NCI-H1092 (cell line): Measurements from ENCODE around the gene CCDC97.

Experiments
- DNase-seq: peaks from one replicate; lab custom pipeline; 2025; lab: John Stamatoyannopoulos, UW

The CCDC97 gene

GRCh38 chr19:41298348-41298964 lies 11.5 kb upstream of the CCDC97 start:
- no peak for DNase-seq

- DNase-seq, result no peak
Measured at GRCh38 chr19:41299046-41299754, 10.8 kb upstream of the CCDC97 start.

GRCh38 chr19:41299755-41300089 lies 10.2 kb upstream of the CCDC97 start:
- DNase-seq, result no peak

- DNase-seq, result no peak
Measured at GRCh38 chr19:41300555-41300954, 9.4 kb upstream of the CCDC97 start.

- no peak for DNase-seq
Measured at GRCh38 chr19:41302624-41303351, 7.2 kb upstream of the CCDC97 start.

GRCh38 chr19:41303954-41304353 lies 6.0 kb upstream of the CCDC97 start:
- no peak for DNase-seq

GRCh38 chr19:41304706-41305483 lies 5.1 kb upstream of the CCDC97 start:
- no peak for DNase-seq

- no peak for DNase-seq
Measured at GRCh38 chr19:41305927-41306793, 3.8 kb upstream of the CCDC97 start.

GRCh38 chr19:41307090-41307875 lies 2.7 kb upstream of the CCDC97 start:
- DNase-seq, result no peak

- no peak for DNase-seq
Measured at GRCh38 chr19:41307954-41308449, 2.0 kb upstream of the CCDC97 start.

- DNase-seq, result peak; percentile 67
Measured at GRCh38 chr19:41308450-41309179, 1.4 kb upstream of the CCDC97 start.

GRCh38 chr19:41309180-41310032 lies 566 bp upstream of the CCDC97 start:
- DNase-seq, result no peak

- no peak for DNase-seq
Measured at GRCh38 chr19:41311072-41311471, 1.1 kb downstream of the CCDC97 start.

GRCh38 chr19:41311613-41312012 lies 1.6 kb downstream of the CCDC97 start:
- no peak for DNase-seq

GRCh38 chr19:41316306-41316920 lies 6.4 kb downstream of the CCDC97 start:
- DNase-seq, result no peak

GRCh38 chr19:41318696-41319499 lies 8.9 kb downstream of the CCDC97 start:
- no peak for DNase-seq

- DNase-seq, result no peak
Measured at GRCh38 chr19:41319500-41320184, 9.7 kb downstream of the CCDC97 start.
